ENCODE results near the gene CHD6.

The CHD6 gene

GRCh38 chr20:41577129-41578009, 40.8 kb downstream of the CHD6 start:
- DNase-seq = no peak

DNA sequence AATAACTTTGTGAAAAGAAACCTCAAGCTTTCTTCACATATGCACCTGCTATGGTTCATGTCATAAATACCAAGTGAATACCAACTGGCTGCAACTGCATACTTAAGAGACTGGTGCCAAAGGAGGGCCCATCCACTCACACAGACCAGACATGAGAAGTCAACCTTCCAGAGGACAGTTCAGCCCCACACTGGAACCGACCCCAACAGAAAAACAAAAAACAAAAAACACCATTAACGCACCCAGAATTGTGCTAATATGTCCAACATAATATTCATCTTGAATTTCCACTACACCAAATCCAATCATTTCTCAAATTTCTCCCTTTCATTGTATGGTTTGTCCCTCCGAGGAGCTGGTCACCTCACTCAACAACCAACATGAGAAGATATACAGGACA, 42.8 kb downstream of the CHD6 start:
- DNase-seq = no peak

GRCh38 chr20:41574802-41575389, 43.3 kb downstream of the CHD6 start:
- no peak for DNase-seq

DNA sequence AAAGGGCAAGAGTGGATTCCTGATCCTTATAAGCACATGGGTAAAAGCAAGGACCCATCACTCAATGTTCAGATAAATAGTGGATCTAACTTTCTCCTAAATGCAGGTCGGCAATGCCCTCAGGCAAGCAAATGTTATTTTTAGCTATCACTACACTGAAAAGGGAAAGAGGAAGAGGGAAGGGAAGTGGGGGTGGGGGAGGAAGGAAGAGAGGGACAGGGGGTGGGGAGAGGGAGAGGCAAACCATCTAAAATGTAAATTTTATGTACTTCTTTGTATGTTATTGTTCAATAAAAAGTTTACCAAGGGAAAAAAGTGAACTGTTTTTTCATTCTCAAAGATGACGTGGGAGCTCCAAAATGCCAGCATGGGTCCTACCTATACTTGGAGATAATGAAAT, 44.2 kb downstream of the CHD6 start:
- DNase-seq = no peak

GRCh38 chr20:41572010-41572572, 46.1 kb downstream of the CHD6 start:
- DNase-seq = no peak

- DNase-seq = no peak
These were observed 47.2 kb downstream of the CHD6 start for GRCh38 chr20:41571006-41571405.

DNA sequence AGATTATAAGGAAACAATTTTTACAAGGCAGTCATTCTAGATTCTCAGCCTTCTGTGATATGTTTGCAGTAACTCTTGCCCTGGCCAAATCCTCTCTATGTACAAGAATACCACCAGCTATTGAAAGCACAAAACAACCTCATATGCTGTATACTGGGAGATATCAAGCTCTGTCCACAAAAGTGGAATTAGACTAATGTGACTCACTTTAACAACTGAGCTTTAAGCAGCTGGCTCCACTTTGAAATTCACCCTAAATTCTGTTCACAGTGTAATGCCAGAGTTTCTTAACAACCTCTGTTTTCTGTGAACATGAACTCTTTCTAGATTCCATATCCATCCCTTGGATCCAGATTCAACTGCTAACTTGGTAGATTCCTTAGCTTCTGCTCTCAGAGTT, 47.6 kb downstream of the CHD6 start:
- no peak for DNase-seq

DNA sequence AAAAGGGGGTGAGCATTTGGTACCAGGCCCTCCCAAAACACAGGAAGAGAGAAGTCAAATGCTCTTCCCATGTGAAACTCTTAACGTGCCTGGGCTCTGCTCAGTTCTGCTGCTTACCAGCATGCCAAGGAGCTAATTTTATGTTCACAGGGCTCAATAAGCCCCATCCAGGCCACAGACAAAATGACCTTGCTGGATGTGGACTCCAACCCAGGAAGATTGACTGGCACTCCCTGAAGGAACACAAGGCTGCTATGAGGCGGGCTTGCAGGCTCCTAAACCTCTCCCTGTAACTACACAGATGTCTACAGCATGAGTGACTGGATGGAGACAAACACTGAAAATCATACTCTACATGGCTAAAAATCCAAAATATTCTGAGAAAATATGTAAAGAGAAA, 50.6 kb downstream of the CHD6 start:
- no peak for DNase-seq

DNA sequence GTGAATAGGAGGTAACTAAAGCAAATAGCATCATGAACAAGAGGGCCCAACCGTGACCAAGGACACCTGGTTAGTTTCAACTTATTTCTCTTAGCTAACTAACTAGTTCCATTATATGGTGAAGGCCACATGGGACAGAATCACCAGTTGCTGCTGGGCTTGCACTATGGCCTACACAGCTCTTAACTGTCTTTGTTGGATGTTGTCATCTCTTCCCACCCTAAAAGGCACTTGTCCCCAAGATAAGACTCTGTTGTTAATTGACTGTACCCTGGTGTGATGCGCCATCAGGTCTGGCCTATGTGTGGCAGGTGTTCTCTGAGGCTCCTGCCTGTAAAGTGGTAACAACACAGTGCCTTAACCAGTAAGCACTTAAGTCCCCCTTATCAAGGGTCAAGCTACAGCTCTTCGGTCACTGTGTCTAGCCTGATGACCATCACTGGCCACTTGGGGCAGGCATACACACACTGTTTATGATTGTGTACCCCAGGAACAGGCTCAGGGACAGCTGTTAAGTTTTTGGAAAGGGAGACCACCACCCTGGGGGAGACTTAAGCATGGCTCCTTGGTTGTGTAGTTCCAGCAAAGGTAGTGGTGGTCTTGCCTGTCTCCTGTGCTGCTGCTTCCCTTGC, 51.2 kb downstream of the CHD6 start:
- no peak for DNase-seq

GRCh38 chr20:41563087-41563486, 55.1 kb downstream of the CHD6 start:
- no peak for DNase-seq

DNA sequence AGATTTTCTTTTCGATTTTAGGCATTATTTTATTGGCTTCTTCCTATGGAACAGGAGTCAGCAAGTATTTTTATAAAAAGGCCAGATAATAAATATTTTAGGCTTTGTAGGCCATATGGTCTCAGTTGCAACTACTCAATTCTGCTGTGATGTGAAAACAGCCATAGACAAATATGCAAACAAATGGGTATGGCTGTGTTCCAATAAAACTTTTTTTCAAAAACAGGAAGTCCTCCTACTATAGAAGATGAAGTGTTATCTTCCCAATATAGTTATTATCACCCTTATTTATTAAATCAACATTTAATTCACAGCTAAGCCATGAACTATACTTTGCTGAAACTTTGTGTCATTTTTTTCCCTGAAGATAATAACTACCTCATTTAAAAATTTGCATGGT, 57.2 kb downstream of the CHD6 start:
- no peak for DNase-seq

DNA sequence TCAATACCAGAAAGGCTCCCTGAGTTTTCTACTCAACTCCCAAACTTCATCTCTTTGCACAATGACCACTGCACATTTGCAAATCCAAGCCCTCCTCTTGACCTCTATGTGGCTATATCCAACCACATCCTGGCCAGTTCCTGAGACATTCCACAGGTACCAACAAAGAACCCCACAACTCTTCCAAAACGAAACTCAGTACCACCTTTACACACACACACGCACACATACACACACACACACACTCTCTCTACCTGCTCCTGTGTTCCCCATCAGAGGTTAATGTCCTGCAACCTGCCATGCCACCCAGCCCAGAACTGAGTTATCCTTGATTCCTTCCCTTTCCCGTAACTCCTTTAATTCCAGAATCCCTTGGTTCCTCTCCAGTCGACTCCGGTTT, 58.5 kb downstream of the CHD6 start:
- no peak for DNase-seq

GRCh38 chr20:41553142-41553879, 64.9 kb downstream of the CHD6 start:
- no peak for DNase-seq

DNA sequence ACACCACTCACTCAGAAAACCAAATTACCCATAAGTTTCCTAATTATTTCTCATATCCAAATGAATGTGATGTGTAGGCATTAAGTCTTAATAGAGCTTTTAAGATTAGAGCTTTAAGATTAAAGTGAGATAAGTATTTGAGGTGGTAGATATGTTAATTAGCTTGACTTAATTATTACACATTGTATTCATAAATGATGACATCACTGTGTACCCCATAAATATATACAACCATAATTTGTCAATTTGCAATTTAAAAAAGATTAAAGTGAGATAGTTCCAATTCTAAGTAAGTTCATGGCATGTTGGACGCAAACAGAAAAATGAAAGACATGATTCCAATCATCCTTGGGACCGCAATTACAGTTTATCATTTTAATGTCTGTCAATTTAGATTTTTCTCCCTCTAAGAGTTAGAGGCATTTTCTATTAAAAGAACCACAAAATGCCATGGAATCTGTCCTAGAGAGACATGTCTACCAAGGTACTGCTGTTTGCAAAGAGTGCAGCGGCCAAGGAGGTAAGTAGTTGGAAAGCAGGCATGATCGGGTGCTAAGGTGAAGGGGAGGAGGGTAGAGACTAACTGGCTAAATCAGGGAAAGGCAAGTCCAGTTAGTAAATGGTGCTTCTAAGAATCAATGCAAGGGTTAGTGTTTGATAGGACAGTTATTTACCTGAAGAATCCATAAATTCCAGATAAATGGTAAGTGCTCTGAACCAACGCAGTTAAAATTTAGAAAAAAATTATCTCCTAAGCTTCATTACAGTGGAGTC, 65.7 kb downstream of the CHD6 start:
- DNase-seq = no peak

- DNase-seq = no peak
These were observed 67.0 kb downstream of the CHD6 start for GRCh38 chr20:41551011-41551705.

- no peak for DNase-seq
These were observed 71.0 kb downstream of the CHD6 start for GRCh38 chr20:41547221-41547620.

- no peak for DNase-seq
These were observed 71.6 kb downstream of the CHD6 start for GRCh38 chr20:41546535-41546934.

- DNase-seq = no peak
These were observed 73.7 kb downstream of the CHD6 start for GRCh38 chr20:41544472-41544871.

DNA sequence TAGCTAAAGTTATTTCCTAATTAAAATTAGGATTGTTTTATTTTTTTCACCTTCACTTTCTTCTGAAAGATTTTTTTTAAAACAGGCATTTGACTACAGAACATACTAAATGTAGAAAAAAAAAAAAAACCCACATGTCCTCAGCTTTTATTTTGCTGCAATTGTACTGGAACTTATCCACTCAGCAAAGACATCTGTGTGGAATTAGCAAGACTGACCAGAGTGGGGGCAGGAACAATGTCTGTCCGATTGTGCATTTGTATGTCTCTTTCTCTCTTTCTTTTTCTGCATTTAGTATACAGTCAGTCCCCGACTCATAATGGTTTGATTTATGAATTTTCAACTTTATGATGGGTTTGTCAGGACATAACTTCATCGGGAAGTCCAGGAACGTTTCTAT, 77.3 kb downstream of the CHD6 start:
- no peak for DNase-seq

GRCh38 chr20:41540459-41540858, 77.7 kb downstream of the CHD6 start:
- DNase-seq = no peak

- no peak for DNase-seq
These were observed 79.2 kb downstream of the CHD6 start for GRCh38 chr20:41538810-41539596.
